Omental fat pad (tissue), 4 donors: ENCODE results near the gene MINAR2. TPM values are rescaled to one million over a fixed set of nuclear protein-coding genes. Genes with fewer than 3 reads are reported as not detected.

ENCODE experiments used
- ATAC-seq: fragments of 150-250 bp; one replicate; pipeline ENCODE4 v1.9.1; 2016; ENCODE audit warnings: mild to moderate bottlenecking, moderate library complexity; ENCODE audit not compliant: low FRiP score
- DNase-seq: peaks from one replicate; pipeline ENCODE4 v3.0.0-alpha.2; 2019; ENCODE audit warnings: low spot score
- total RNA-seq, 4 donors: library from RNA; depleted of rRNA; stranded (reverse); fragments of >200 nt; gene quantifications; one replicate each; pipeline ENCODE4 v1.1.0, GENCODE V29; 2016
- TF ChIP-seq, protein P1 (sequence below), 3 donors: fragments of 450-650 bp; IDR thresholded peaks; one replicate each; pipeline ENCODE4 v1.5.1; 2016 to 2017; ENCODE audit warnings: antibody characterized with exemption in 3 of 3, mild to moderate bottlenecking in 3 of 3, moderate library complexity in 2 of 3

The MINAR2 gene
- total RNA-seq, 4 donors from 2014 or later = not detected

DNA sequence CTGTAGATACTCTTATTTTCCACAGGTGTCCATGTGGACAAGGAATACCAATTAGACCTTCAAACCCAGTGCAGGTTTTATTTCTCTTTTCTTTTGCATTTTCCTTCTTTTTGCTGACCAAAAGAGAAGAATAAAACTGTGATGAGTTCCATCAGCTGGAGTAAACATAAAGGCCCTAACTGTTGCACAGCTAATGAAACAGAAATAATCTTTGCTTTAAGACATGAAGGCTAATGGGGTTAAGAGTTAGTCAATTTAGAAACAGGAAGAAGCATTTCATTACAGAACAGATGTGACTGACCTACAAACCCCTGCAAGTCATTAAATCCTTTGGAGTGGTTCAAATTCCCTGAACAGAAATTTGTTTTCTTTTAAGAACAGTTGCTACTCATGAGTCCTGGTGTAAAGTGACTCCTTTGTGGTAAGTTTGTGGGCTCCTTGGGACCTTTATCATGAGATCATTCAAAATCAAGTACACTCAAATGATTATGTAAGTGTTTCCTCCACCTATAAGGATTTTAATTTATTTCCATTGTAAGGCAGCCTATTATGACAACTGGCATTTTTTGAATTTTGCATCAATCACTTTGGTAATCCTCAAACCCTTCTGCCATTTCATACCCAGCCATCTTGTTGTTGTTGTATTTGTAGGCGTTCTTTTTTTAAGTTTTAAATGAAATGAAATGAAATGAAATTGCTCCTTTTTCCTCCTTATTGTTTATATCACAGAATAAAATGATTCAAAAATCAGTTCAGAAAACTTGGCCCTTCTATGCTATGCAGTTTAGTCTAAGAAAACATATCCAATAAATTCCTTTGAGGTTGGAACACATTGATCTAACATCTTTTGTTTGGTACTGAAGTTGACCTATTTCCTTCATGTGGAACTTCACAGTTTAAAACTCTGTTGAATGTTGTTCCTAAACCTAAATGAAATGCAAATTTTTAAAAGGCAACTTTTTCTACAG is 1.3 kb downstream of the MINAR2 start:
- TF ChIP-seq, protein P1, sequence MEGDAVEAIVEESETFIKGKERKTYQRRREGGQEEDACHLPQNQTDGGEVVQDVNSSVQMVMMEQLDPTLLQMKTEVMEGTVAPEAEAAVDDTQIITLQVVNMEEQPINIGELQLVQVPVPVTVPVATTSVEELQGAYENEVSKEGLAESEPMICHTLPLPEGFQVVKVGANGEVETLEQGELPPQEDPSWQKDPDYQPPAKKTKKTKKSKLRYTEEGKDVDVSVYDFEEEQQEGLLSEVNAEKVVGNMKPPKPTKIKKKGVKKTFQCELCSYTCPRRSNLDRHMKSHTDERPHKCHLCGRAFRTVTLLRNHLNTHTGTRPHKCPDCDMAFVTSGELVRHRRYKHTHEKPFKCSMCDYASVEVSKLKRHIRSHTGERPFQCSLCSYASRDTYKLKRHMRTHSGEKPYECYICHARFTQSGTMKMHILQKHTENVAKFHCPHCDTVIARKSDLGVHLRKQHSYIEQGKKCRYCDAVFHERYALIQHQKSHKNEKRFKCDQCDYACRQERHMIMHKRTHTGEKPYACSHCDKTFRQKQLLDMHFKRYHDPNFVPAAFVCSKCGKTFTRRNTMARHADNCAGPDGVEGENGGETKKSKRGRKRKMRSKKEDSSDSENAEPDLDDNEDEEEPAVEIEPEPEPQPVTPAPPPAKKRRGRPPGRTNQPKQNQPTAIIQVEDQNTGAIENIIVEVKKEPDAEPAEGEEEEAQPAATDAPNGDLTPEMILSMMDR (IDR thresholded peaks at IDR 0.05) = no peak
- no peak for ATAC-seq
- no peak for DNase-seq

DNA sequence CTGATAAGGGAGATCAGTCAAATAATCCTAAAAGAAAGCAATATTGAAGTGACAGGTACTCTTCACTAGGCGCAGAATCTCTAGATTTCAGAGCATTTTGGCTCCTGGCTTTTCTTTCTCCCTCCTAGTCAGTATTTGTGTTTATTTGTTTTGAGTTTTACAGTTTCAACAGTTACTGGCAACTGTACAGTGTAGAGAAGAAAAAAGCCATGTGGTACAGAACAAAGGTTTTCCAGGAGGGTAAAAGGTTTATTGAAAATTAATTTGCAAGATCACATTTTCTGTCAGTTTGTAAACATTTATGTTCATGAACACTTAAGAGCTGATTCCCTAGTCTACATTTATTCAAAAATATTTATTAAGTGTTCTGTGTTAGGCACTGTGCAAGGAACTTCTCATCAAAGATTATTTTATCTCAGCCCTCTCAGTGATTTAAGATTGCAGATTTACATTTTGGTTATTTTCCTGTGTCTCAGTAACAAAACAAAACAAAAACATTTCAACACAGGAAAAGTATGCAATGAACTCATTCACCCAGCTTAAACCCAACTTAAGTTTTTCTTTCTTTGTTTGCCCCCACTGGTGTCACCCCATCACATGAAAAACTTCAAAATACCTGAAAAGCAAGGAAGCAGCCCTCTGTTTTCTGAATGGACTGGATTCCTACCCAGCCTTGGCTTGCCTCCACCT is 12.9 kb downstream of the MINAR2 start:
- TF ChIP-seq, protein P1 (IDR thresholded peaks at IDR 0.05) = no peak
- DNase-seq (no peak), ATAC-seq (no peak)

DNA sequence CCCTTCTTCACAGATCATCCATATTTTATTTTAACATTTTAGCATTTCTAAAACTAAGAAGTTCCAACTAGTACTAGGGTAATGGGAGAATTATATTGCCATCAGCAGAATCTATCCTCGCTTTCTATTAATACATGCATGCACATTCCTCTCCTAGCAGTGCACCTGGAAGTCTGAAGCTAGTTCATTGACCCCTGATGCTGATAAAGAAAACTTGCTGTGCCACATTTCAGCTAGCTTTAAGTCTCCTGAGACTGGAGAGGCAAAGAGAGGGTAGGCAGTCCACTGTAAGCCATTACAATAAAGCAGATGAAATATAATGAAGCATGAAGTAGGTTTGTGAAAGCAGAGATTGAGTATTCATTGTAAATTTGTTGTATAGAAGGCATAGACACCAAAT is 15.8 kb downstream of the MINAR2 start:
- ATAC-seq = no peak
- TF ChIP-seq, protein P1 (IDR thresholded peaks at IDR 0.05) = no peak
- no peak for DNase-seq

DNA sequence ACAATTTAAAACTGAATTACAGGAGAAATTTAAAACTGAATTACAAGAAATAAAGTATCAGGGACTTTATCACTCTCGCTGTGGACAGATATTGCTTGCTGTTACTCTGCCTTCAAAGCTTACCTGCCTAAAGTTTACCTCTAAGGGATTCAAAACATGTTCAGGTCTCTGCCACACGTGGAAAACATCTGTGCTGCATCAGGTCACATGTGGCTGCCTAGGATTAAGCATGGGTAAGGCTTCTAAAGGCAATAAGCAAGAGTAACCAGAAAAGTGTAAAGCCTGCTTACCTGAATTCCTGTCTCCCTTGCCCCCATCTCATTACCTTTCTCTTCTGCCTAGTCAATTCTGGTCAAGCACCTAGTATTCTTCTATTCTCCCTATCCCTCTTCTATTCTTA is 18.9 kb downstream of the MINAR2 start:
- TF ChIP-seq, protein P1 (IDR thresholded peaks at IDR 0.05) = no peak
- no peak for ATAC-seq
- no peak for DNase-seq

DNA sequence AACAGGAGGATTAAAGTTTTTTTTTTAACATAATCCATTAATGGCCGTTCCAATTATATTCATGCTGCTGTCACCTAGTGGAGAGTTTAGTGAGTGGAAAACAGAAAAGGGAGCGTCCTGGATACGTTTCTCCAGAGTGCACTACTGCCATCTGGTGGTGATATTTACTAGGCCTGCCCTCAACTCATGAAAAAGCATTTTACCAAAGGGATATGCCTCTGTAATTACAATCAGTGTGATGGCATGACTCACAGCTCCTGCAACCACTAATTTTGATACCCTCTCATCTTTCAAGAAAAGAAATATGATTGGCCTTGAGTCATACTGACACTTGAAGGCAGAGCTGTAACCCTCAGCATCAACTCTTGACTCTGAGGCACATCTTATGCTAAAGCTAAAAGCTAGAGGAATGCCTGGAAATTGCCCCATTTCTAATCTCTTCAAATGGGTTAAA is 20.1 kb downstream of the MINAR2 start:
- TF ChIP-seq, protein P1 (IDR thresholded peaks at IDR 0.05) = peak in 2 of 3 donors; percentile 27 to 92
- ATAC-seq (peak; percentile 95), DNase-seq (peak; percentile 34)

DNA sequence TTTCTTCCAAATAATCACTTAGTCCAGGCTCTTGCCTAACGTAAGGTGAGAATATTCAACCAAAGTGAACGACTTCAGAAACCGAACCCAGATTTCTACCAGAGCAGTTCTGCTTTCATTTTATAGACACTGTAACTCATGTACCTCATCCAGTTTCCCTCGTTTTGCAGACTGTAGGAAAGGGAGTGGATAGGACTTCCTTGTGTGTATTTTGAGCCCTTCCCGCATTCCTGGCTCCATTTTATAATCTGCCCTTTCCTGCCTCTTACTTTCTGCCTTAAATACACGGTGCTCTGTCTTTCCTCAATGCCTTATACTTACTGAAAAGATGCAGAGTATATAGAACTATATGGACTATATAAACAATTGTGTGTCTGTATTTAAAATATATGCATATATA is 20.8 kb downstream of the MINAR2 start:
- DNase-seq (no peak), ATAC-seq (no peak)
- TF ChIP-seq, protein P1 (IDR thresholded peaks at IDR 0.05) = no peak
